Hematopoietic multipotent progenitor cell (in vitro differentiated cells): ENCODE measurements around the gene ABHD12. TPM values are rescaled to one million over a fixed set of nuclear protein-coding genes. Genes with fewer than 3 reads are reported as not detected.
A peak's percentile ranks its signal among the peaks of the same experiment; 100 is the strongest.

Experiments used
- DNase-seq, 3 donors: peaks; one replicate each; pipeline ENCODE4 v3.0.0-alpha.2; 2011 to 2015; ENCODE audit warnings: low read depth in 2 of 3, low spot score in 2 of 3
- total RNA-seq: library from RNA; depleted of rRNA; stranded (reverse); fragments of >200 nt; gene quantifications from one replicate; pipeline ENCODE4 v1.2.3, GENCODE V29; 2012

ABHD12 gene
- total RNA-seq, 1 donor: 20.2 TPM

- no peak for DNase-seq
Measured at GRCh38 chr20:25382704-25383370, 7.8 kb downstream of the ABHD12 start.

- no peak for DNase-seq
Measured at GRCh38 chr20:25380945-25381614, 9.6 kb downstream of the ABHD12 start.

- DNase-seq: no peak
Measured at GRCh38 chr20:25378884-25379733, 11.5 kb downstream of the ABHD12 start.

DNA sequence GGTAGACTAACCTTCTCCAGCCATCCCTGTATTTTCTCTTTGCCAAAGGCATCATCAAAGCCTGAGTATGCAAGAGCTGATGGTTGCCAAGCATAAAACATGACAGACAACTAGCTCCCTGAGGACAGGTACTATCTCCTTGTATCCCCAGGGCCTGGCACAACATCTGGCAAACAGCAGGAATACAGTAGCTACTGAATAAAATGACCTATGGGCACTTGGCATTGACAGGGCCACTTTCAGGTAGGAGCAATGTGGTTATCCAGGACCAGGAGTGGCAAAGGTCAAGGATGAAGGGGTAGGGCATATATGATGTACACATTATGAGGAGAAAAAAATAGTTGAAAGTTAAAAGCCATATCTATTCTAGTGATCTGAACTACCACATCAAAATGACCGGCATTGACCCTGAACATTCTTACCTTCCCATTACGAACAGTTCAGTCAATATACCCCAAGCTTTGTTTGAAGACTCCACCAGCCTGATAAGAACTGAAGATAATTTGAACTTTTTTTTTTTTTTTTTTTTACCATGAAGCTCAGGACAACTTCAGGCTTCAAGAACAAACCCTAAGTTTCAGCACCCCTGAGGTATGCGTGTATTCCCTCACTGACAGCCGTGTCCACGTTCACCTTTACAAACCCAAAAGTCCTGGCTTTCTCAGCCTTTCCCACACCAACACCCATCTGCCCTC is 12.3 kb downstream of the ABHD12 start:
- DNase-seq: no peak

GRCh38 chr20:25376886-25377285 is 13.7 kb downstream of the ABHD12 start:
- no peak for DNase-seq

DNA sequence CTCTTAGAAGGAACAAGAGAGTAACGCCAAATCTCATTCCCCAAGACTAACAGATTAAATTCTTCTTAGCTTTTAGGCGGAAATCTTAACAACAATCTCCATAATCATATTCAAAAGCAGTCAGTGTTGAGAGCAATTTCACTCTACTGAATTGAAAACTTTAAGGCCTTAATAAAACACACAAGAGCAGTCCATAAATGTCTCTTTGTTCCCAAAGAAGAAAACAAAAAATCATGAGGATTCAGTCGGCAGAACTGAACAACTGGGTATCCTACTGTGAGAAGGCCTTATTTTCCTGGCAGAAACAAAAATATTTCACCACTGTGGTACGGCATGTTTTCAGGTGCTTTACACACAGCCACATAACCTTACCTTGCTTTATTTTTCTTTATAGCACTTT is 14.4 kb downstream of the ABHD12 start:
- no peak for DNase-seq

GRCh38 chr20:25374842-25375241 is 15.8 kb downstream of the ABHD12 start:
- DNase-seq: no peak

DNA sequence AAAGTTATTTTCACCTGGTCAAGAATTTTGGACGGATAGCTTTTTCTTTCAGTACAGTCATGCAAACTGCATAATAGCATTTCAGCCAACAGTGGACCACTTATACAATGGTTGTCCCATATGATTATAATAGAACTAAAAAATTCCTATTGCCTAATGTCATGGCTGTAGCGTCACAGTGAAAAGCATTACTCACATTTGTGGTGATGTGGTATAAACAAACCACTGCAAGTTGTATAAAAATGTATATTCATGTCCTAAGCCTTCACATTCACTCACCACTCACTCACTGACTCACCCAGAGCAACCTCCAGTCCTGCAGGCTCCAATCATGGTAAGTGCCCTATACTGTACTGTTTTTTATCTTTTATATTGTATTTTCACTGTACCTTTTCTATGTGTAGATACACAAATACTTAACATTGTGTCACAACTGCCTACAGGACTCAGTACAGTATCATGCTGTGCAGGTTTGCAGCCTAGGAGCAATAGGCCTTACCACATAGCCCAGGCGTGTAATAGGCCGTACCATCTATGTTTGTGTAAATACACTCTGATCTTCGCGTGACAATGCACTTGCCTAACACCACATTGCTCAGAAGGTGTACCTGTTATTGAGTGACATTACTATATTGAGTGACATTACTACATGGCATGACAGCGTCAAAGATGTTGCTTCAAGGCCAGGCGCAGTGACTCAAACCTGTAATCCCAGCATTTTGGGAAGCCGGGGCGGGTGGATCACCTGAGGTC is 17.9 kb downstream of the ABHD12 start:
- no peak for DNase-seq

DNA sequence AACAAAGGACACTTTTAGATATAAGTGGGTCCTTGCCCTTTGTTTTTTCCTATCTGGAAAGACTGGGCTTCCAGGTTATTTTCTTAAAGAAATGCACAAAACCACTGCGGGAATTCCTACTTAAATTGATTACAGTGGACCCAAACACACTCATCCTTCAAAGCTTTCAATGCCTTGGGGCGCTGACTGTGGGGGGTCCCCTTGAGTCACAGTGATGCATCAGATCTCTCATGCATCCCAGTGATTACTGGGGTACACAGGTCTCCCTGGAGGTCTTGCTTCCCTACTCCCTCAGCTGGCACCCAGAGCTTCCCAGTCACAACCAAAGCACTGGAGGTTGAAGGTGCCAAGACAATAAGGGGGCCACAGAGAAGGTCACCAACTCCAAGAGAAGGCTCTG is 20.7 kb downstream of the ABHD12 start:
- DNase-seq: no peak

DNA sequence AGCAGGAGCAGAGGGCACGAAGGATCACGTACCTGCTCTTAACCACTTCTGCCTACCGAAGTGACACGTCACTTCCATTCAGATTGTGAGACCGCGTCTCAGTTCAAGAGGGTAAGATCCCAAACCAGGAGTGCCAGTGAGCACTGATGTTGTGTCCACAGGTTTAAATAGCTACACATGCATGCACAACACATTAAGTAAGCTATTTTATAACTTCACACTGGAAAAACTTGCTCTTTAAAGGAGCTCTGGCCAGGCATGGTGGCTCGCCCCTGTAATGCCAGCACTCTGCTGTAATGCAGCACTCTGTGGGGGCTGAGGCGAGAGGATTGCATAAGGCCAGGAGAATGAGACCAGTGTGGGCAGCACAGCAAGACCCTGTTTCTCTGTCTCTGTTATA is 21.1 kb downstream of the ABHD12 start:
- no peak for DNase-seq

DNA sequence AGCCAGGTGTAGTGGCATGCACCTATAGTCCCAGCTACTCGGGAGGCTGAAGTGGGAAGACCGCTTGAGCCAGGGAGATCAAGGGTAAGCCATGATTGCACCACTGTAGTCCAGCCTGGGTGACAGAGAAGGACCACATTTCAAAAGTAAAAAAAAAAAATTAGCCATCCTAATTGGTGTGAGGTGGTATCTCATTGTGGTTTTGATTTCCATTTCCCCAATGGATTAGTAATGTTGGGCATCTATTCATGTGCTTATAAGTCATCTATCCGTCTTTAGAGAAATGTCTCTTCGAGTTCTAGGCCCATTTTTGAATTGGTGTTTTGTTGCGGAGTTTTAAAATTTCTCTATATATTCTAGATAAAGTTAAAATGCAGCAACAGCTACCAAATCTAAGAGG is 21.7 kb downstream of the ABHD12 start:
- DNase-seq: no peak

- no peak for DNase-seq
Measured at GRCh38 chr20:25368526-25368925, 22.1 kb downstream of the ABHD12 start.

GRCh38 chr20:25364879-25365699 is 25.5 kb downstream of the ABHD12 start:
- no peak for DNase-seq

- DNase-seq: no peak
Measured at GRCh38 chr20:25364180-25364788, 26.4 kb downstream of the ABHD12 start.

DNA sequence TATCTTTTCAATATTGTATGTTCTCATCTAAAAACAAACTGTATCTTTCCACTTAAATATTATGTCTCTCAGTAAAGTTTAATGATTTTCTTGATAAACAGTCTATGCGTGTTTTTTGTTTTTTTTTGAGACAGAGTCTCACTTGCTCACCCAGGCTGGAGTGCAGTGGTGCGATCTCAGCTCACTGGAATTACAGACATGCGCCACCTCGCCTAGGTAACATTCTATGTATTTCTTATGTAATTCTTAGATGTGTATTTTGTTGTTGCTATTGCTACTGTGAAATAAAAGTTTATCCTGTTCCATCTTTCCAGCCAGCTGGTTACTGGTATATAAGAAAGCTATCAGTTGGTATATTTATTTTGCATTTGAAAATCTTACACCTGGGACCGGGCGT is 29.4 kb downstream of the ABHD12 start:
- no peak for DNase-seq

DNA sequence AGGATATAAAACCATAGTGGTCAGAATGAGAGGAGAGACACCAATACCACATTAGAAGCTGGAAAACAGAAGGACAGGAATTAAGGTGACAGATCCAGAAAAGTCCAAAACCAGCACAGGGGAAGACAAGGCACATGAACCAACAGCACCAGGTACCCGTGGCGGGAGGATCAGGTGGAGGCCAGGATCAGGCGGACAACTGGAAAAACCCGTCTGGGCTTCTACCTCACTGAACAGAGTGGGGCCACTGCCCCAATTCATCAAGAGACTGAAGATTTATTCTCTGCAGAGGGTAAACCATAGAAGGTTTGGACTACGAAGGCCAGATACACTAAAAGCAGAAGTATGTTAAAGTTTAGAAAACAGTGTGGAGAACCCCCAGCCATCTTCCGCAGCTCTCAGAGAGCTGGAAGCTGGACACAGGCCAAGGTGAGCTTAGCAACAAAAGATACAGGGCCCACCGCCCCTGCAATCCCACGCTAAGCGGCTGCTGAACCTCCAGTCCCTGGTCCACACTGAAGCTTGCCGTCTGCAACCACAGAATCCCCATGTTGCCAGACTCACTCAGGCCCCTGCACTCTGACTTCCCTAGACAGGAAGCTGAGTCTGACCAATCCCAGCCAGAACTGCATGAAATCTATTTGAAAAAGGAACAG is 29.9 kb downstream of the ABHD12 start:
- peak in 2 of 3 donors; percentile 75 to 88 for DNase-seq

- no peak for DNase-seq
Measured at GRCh38 chr20:25356271-25356933, 34.2 kb downstream of the ABHD12 start.

DNA sequence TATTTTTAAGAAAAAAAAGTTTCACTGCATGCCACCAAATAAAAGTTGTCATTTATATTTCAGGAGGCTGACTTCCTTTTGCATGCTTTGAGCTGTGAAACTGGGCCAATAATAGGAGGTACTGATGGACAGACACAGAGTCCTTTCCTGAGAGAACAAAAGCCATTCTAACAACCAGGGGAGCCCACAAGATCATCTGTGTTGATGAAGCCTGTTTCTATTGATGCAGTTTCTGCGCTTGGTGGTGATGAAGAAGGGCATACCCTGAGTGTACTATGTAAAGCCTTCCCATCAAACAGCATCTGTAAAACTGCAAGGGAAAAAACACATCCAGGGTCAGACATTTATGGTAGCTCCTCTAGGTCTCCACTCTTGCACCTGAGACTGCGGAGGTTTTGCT is 34.8 kb downstream of the ABHD12 start:
- no peak for DNase-seq
